HG03095 (cell line): Measurements from ENCODE around the gene LRRC8D.
"Not testable (repeated sequence)": the region's sequence is repeated elsewhere in the genome, so short reads cannot be mapped to it uniquely, and the experiment has no call there.

Source experiments
- ATAC-seq: cut with Tn5 transposase; IDR thresholded peaks from one replicate; pipeline ENCODE4 v1.9.1; 2021; ENCODE audit warnings: moderate library complexity; ENCODE audit not compliant: unreplicated experiment

The LRRC8D gene

DNA sequence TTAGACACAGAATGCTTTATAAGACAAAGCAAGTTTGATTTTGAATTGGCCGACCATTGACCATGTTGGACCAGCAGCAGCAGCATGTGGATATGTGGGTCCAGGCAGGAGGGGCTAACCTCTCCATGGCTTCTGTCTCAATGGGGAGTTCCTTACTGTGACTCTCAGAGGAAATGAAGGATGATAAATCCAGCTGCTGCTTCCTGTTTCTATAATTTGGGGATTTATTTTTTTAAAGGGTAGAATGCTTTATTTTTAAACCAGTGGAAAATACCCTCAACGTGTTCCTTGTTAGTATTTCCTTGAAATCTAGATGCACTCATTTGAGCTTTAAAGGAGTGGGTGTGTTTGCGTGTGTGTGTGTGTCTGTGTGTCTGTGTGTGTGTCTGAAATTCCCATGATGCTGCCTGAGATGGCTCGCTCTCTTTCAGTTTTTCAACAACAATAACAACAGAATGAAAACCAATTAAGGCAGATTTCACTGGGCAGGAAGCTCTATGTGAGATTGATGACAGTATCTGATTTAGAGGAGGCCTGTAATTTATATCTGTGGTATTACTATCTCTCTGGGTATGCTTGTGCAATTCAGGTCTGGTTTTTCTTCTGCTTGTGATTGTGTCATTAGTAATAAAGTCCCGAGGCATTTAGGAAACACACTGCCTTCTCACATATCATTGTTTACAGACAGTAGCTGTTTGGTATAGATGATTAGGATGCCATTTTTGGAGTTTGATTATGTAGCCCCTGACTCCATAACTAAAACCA lies 88.0 kb downstream of the LRRC8D start:
- no peak for ATAC-seq

DNA sequence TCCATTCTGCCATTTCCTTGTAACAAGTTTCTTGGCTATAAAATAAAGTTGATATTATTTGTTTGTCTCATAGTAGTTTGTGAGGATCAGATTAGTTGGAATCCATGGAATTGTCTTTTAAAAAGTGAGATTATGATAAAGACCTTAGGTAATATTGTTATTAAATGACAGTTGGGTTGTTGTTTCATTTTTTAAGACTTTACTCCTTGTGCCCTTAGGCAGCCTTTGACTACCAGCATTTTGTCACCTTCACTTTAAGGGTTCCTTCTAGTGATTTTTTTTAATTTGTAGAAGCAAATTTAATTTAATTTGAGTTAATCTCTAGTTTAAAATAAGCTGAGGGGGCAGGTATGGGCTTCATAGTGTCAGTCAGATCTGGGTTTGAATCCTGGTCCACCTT lies 89.4 kb downstream of the LRRC8D start:
- no peak for ATAC-seq

GRCh38 chr1:89910780-89911179 lies 89.9 kb downstream of the LRRC8D start:
- ATAC-seq = no peak

DNA sequence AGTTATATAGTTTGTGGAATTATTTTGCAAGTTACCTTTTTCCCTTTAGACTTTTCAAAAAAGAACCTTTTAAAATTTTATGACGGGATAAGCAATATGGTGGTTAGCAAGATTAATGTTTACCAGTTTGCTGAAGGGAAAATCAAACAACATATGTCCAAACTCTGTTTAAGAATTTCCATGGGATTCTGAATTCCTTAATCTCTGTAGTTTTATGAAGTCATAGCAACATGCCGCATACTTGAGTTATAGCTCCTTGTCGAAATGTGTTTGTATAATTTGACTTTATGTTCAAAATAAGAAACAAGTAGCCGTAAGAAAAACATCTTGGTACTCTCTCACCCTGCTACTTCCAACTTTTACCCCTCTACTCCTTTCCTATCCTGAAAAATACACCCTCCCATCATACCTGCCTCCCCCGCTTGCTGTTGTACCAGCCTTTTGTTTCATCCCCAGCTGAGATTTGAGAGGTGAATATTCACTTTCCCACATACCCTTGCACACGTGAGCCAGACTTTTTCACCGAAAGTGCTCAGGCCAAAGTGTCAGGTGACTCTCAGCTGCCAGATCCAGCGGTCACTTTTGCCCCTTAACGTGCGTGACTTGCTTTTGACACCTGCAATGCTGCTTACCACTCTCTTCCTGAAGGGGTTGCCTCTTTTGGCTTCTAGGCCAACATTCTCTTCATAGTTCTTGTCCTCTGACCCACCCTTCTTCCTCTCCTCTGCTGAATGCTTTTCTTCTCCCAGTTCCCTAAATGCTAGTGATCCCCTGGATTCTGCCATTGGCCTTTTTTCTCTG lies 90.6 kb downstream of the LRRC8D start:
- no peak for ATAC-seq

DNA sequence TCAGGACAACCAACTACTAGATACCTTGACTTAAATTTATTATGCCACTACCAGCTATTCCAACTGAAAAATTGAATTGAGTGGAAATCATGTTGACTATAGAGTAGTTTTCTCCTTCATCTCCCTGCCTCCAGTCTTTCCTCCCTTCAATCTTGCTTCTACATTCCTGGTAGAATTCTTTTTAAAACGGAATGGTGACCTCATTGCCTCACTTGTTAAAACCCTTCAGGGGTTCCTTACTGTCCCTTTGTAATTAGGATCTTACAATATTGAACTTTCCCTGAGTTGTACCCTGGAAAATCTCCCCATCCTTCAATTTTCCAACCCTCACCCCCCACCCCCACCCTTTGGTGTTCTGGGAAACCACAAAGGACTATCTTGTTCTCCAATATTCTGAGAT lies 91.2 kb downstream of the LRRC8D start:
- no peak for ATAC-seq

- no peak for ATAC-seq
Measured at GRCh38 chr1:89913353-89914095, 92.7 kb downstream of the LRRC8D start.

DNA sequence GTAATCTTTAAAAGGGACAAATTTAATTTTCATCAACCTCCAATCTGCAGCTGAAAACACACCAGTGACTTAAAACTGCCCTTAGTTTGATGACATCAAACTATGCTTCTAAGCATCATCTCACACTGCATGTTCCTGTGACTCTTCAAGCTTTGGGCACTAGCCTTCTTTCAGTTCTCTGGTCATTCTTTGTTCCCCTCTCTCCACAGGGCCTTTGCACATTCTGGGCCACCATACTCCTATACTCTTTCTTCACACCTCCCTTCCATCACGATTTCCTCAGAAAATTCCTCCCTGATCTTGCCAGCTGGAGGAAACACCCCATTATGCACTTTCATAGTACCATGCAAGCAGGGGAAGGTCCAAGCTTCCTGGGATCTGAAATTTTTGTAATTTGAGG lies 96.5 kb downstream of the LRRC8D start:
- ATAC-seq = no peak

GRCh38 chr1:89918127-89918793 lies 97.4 kb downstream of the LRRC8D start:
- no peak for ATAC-seq

- no peak for ATAC-seq
Measured at GRCh38 chr1:89918794-89919155, 97.9 kb downstream of the LRRC8D start.

DNA sequence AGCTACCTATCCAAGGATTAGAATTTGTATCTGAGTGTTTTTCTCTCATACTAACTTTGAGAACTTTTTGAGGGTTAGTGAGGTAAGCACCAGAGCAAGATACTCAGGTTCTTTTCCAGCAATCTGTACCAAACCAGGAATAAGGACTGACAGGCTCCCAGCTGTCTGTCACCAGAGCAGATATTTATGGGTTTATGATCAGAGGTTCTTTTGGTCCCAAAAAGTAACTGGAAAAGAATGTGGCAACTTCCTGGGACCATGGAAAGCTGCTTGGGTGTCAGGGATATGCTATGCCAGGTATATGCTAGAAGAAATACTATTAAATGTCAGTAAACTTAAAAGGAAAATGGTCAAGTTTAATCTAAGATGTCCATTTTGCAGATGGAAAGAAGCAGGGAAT lies 98.3 kb downstream of the LRRC8D start:
- no peak for ATAC-seq

DNA sequence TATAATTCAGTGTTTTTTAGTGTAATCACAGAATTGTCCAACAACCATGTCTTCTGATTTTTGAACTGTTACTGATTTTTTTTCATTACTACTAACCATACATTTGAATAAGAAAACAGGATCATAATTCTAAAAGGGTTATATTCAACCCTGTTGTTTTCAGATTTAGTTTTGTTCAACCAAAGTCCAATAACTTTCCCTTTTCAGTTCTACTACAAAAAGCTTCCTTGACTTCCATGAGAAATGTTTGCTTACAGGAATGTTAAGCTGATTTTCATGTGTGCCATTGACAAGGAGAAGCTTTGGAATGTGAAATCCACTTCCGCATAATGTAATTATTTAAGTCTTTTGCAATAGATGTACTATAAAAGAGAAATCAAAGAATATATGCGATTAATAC lies 102.1 kb downstream of the LRRC8D start:
- ATAC-seq = no peak

DNA sequence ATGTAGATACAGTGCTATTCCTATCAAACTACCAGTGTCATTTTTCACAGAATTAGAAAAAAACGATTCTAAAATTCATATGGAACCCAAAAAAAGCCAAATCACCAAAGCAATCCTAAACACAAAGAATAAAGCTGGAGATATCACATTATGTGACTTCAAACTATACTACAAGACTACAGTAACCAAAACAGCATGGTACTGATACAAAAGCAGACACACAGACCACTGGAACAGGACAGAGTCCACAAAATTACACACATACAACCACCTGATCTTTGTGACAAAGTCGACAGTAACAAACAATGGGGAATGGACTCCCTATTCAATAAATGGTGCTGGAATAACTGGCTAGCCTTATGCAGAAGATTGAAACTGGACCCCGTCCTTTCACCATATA lies 102.7 kb downstream of the LRRC8D start:
- ATAC-seq = no peak

- ATAC-seq = not testable (repeated sequence)
Measured at GRCh38 chr1:89924075-89924474, 103.2 kb downstream of the LRRC8D start.

DNA sequence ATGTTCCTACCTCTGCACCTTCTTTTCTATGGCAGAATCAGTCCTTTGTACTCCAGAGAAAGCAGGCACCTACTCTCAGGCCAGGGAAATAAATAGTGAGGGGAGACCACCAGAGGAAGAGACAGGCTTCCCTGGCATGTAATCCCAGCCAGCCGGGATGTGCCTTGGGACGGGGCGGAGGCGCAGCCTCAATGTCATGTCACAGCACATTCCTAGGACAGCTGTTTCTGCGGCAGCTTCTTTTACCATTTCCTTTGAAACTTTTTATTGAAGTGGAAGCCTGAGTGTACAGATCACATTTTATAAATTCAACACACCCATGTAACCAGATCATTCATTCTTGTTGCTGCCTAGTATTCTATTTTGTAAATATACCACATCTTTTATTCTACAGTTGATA lies 106.2 kb downstream of the LRRC8D start:
- no peak for ATAC-seq

- no peak for ATAC-seq
Measured at GRCh38 chr1:89927478-89927877, 106.6 kb downstream of the LRRC8D start.

DNA sequence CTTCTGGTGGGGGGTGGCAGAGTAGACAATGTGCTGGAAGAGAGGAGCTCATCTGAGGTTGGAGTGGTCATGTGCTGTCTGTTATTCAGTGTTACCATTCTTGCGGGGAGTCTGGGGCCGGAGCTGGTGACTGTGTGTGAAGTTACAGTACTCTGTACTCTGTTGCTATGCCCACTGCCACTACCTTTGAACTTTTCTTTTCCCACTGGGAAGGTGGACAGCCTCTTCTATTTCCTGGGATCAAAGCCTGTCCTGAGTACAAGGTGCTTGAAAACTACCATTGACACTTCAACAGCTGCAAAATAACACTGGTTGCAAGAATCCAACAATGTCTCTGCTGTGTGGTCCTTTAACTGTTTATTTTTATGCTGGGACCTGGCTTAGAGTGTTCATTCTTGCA lies 107.7 kb downstream of the LRRC8D start:
- ATAC-seq = no peak

GRCh38 chr1:89929467-89930063 lies 108.7 kb downstream of the LRRC8D start:
- no peak for ATAC-seq

DNA sequence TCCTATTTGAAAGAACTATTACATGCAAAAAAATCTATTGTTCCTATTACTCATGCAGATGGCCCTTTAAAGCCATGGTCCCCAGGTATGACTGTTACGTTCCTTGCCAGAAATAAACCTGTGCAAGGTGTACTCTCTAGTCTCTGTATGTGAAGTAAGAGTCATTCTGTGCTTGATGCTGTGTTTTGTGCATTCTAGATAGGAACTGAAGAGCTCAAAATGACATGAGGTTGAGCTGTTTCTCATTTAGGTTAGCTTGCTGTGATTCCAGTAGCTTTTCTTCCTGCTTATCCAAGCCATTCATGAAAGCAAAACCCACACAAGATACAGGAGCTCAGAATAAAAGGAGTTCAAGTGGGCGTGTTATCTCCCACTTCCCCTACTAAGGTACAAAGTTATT lies 109.7 kb downstream of the LRRC8D start:
- ATAC-seq = no peak

DNA sequence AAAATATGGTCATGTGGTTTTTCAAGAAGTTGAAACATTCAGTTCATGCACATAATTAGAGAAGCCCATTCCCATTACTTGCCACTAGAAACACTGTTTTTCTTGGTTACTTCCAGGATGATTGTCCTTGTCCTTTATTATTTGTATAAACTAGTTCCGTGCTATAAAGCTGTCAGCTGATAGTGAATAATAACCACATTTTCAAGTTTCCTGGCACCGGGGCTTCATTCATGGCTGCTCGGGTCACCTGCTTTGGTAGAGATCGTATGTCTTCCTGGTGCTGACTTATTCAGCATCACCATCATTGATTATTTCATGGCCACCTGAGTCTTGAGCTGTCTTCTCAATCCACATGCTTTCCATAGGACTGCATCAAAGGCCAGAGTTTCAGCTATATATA lies 111.1 kb downstream of the LRRC8D start:
- ATAC-seq = no peak

- ATAC-seq = no peak
Measured at GRCh38 chr1:89932598-89933364, 111.9 kb downstream of the LRRC8D start.
